OCI-M2 (cell line): ENCODE measurements around the gene GP9.
"Not testable (repeated sequence)": the region's sequence is repeated elsewhere in the genome, so short reads cannot be mapped to it uniquely, and the experiment has no call there.

Experiments used
- DNase-seq: peaks from one replicate; lab custom pipeline; 2025; ENCODE audit not compliant: unreplicated experiment; lab: John Stamatoyannopoulos, UW

GP9 gene

DNA sequence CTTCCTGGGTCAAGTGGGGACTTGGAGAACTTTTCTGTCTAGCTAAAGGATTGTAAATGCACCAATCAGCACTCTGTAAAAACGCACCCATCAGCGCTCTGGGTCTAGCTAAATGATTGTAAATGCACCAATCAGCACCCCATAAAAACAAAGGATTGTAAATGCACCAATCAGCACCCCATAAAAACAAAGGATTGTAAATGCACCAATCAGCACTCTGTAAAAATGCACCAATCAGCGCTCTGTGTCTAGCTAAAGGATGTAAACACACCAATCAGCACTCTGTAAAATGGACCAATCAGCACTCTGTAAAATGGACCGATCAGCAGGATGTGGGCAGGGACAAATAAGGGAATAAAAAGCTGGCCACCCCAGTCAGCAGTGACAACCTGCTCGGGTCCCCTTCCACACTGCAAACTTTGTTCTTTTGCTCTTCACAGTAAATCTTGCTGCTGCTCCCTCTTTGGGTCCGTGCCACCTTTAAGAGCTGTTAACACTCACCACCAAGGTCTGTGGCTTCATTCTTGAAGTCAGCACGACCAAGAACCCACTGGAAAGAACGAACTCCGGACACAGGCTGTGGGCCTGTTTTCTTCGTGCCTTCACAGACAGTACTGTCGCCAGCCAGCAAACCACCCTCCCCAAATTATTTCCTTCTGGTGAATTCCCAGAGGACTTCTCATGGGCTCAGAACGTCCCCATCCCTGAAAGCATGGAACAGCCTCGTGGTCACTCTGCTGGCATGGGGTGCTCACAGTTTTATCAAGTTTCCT, 8.9 kb downstream of the GP9 start:
- DNase-seq: not testable (repeated sequence)

DNA sequence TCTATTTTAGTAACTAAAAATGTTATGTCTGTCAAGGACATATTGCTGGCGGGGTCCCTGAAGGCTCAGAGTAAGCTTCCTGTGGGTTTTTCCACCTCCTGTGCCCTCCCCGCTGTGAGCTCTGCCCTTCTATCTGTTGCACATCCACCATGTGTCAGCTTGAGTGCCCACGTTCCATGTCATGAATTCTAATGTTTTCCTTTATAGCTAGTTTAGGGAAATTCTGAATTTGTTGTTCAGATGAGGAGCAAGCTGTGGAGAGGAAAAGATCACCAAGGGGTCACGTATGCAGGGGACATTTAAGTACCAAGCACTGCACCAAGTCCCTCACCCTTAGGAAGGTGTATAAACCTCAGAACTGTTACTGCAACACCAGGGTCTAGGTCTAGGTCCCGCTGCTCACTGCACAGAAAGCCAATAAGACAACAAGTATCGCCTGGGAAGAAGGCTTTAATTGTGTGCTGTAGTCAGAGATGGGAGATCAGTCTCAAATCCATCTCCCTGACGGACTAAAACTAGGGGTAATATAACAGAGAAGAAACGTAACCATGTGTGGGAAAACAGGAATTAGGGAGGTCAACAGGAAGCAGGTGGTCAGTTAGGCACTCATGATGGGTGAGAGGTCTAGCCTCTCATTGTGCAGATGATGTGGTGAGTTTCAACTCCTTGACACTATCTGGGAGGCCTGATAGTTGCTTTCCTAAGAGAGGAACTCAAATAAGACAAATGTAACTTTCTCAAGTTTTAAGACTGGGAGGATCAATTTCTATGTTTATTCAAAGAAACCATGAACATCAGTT, 9.7 kb downstream of the GP9 start:
- DNase-seq: no peak

DNA sequence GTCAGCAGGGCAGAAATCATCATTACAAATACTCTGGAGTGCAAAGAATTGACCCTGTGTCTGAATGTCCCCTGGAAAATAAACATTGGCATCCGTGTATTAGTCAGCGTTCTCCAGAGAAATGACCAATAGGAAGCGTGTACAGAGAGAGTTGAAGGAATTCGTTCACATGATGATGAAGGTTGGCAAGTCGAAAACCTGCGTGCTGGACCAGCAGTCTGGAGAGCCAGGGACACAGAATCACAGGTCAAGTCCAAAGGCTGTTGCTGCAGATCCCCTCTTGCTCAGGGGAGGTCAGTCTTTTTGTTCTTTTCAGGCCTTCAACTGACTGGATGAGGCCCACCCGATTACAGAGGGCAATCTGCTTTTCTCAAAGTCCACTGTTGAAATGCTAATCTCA, 16.6 kb downstream of the GP9 start:
- DNase-seq: no peak

DNA sequence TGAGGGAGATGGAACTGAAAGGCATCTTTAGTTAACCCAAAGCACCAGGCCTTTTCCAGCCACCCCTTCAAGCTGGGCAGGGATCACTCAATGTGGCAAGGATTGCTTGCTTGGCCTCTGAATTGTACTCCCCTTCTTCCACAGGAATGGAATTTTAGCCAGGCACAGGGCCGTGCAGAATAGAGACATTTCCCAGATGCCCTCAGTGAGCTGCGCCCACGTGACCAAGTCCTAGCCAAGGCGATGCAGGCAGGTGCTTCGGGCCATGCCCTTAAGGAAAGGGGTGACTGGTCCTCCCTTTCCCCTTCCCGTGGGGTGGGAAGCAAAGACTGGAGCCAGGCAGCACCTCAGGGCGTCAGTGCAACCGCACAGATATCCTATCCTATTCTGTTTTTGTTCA, 17.9 kb downstream of the GP9 start:
- no peak for DNase-seq

DNA sequence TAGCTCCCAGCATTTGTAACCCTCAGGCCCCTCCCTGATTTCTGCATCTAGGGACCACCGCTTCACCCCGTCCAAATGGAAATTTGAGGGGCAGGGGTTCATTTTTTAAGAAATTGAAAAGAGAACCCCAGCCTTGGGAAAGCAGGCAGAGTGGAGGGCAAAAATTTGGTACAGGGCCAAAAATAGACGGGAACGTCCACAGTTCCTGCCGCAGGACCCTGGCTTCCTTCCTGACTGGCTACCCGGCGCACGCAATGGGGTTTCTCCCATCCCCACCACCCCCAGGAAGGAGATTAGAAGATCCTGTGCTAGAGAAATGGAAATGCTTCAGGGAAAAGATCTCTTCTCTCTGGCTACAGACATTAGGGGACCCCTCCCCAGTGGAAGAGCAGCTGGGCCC, 20.9 kb downstream of the GP9 start:
- DNase-seq: no peak

DNA sequence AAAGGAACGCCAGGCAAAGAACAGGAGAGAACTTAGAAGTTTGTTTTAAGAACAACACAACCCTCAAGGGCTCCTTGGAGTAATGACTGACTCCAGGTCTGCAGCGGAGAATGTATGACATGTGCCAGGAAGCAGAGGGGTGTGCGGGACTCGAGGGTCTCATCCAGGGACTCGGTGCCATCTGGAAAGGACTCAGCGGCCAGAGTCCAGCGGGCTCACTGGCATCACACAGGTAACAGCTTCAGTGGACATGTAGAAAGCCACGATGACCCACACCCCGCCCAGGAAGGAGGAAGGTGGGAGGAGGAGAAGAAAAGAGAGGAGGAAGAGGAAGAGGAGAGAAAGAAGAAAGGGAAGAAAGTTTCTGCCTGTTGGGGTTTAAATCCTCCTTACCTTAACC, 21.4 kb downstream of the GP9 start:
- DNase-seq: no peak

DNA sequence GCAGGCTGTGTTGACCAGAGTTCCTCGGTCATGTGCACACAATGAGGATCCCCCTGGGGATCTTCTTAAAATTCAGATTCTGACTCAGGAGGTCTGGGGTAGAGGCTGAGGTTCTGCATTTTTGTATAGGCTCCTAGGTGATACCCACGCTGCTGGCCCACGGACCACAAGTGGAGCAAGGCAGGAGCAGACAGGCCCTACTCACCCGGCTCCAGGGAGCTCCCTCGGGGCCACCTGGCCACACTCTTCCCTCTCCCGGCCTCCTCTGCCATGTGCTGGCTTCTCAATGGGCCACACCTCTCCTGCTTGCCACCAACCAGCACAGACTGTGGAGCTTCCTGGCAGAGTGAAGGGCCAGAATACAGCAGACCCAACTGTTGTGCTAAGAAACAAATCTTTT, 23.9 kb downstream of the GP9 start:
- no peak for DNase-seq

DNA sequence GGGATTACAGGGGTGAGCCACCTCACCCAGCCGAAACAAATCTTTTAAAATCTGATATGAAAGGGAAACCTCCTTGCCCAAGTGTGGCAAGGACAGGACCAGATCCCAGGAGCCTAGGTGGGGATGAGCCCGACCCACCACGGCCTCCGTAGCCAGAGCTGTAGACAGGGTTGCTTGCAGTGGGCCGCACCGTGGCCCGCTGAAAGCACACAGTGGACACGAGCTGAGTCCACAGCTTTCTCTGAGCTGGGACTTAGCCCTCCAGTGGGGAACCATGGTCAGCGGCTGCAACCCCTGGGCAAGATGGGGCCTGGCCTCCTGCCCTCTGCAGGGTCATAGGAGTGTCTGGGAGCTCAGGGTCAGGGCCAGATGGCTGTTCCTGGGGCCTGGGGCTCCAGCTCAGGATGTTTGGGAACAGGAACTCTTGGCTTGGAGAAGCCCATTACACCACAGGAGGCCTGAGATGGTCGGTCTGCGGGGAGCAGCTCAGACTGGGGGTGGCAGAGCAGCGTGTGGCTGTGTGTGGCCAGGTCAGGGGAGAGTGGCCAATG, 24.7 kb downstream of the GP9 start:
- DNase-seq: no peak

DNA sequence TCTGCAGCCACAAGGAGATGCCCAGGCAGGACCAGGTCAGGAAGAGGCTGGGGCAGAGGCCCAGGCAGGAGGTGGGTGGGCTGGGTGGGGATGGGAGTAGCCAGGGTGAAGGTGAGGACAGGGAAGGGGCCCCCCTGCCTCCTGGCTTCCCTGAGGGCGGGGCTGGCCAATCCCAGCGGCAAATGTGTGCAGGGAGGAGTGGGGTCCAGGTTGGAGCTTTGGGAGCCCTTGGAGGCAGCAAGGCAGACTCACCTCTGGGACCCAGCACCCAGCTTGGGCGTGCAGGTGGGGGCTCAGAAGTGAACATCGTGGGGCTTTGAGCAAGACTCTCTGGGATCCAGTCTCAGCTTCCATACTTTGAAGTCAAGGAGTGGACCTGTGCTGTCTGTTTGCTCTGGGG, 25.2 kb downstream of the GP9 start:
- DNase-seq: no peak

DNA sequence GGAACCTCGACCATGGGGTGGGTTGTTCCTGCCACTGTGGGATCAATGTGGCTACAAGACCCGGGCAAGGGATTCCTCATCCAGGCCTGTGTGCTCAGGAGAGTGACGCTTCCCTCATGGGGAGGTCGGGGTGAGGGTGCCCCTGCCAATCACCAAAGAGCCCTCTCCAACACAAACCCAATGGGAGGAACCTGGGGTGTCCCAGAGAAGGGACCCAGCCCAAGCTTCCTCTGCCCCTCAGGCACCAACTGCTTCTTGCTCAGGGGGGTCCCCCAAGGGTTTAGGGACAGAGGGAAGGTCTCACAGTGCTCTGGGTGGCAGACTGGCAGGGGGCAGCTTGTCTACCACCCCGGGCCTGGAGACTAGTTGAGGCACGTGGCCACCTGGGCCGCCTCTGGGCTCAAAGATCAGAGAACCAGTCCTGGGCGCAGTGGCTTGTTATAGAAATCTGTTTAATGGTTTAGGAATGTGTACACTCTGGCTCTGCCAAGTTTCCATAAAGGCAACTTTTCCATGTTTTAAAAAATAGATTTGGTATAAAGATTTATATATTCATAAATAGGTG, 26.6 kb downstream of the GP9 start:
- DNase-seq: no peak

DNA sequence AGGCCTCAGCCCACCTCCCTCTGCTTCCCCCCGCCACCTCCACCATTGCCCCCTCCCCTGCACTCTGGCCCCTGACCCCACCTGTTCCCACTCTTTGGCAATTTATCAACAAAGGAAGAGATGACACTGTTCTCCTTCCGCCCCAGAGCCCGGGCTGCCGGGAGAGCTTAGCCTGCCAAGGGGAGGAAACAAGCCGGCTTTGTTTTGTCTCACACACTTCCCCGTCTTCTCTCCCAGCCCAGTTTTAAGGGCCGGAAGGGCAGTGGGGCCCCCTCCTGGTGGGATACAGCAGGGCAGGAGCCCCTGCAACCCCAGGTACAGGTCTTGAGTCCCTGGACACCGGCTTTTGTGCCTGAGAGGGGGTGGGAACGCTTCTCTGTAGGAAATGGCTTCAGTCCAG, 27.3 kb downstream of the GP9 start:
- DNase-seq: not testable (repeated sequence)

DNA sequence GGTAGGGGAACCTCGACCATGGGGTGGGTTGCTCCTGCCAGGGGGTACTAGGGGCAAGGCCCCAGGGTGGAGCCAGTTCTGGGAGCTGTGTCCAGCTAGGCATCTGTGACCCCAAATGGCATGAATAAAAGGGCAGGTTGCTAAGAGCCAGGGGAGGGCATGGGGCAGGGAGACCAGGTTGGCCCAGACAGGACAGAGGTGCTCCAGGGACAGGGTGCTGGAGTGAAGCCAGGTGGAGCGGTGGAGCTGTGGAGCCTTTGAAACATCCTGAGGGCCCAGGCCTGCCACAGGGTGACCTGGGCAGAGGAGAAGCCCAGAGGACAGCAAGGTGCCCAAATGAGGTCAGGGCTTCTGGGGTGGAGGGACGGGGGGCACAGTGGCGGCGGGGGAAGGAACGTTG, 27.7 kb downstream of the GP9 start:
- not testable (repeated sequence) for DNase-seq

DNA sequence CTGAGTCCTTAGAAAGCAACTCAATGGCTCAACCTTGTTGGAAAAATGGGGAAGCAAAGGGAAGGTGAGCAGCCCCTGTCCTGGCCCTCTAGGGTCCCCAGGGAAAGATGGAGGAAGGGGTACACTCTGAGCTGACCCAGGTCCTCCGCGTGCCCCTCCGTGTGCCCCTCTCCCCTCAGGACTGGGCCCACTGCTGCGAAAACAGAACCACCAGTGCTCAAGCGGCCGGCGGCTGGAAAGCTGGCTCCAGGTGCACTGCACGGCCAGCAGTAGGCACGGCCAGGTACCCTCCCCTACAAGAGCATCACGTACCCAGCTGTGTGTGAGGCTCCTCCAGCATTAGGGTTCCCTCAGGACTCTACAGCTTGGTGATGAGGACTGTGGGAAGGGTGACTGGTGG, 34.7 kb downstream of the GP9 start:
- no peak for DNase-seq

DNA sequence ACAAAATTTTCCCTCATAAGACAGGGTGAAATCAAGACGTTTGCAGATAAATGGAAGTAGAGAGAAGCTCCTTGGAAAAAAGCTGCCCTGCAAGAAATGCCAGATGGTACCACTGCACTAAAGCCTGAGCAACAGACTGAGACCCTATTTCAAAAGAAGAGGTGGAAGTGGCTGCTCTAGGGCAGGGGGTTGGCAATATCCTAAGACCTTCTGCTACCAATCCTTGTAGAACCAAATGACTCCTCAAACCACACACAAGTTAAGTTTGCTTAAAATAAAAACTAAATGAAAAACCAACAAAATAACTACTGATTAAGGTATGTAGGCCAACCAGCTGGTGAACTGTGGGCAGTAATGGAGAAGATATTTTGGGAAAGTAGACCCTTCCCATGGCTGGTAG, 39.7 kb downstream of the GP9 start:
- no peak for DNase-seq

DNA sequence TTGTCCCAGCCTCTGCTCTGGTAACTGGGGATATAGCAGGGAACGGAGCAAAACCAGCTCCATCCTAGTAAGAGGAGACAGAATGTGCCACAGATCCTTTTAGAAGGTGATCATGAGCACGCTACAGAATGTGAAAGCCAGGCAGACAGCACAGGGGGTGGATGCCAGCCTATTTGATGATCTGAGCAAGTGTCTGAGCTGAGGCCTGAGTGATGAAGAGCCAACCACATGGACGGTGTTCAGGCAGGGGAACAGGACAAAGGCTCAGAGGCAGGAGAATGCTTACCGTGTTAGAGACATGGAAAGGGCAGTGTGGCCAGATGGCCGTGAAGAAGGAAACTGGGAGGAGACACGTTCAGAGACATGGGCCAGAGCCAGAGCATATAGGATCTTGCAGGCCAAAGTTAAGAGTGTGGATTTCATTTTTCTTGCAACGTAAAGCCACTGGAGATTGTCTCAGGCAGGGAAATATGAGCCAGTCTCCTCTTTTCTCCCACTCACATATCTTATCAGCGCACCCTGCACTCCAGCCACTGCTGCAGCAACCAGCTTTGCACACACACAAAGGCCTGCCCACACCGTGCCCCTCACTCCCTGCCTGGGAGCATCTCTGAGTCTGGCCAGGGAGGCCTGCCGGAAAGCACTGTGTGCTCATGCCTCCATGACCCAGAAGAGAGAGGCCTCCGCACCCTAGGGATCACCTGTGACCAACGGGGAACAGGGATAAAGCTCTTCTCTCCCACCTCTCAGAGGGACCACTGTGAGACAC, 41.0 kb downstream of the GP9 start:
- no peak for DNase-seq

DNA sequence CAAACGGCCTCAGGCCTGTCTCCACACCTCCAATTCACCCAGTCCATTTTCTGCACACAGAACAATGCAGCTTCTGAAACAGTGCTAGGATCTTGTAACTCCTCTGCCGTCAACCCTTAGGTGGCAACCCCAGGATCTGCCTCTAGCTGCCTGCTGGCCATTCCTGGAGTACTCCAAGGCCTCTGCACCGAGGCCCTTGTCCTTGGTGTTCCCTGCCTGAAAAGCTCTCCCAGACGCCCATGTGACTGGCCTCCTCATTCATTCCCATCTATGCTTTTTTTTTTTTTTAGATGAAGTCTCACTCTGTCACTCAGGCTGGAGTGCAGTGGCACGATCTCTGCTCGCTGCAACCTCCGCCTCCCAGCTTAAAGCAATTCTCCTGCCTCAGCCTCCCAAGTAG, 42.7 kb downstream of the GP9 start:
- no peak for DNase-seq

DNA sequence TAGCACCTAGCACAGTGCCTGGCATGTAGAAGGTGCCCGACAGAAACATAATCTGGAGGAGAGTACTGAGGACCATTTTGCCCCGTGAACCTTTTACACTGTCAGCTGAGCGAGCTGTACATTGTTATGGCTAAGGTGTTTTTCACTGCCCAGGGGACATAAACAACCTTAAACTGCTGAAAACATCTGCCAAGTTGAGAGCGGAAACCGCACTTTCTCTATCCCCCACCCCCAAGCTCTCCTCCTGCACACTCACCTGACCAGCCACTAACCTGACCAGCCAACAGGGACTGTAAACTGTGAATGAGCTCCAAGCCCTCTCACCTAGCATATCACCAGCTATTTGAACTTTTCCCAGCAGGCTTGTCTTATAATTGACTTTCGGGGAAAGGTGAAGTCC, 43.5 kb downstream of the GP9 start:
- no peak for DNase-seq

DNA sequence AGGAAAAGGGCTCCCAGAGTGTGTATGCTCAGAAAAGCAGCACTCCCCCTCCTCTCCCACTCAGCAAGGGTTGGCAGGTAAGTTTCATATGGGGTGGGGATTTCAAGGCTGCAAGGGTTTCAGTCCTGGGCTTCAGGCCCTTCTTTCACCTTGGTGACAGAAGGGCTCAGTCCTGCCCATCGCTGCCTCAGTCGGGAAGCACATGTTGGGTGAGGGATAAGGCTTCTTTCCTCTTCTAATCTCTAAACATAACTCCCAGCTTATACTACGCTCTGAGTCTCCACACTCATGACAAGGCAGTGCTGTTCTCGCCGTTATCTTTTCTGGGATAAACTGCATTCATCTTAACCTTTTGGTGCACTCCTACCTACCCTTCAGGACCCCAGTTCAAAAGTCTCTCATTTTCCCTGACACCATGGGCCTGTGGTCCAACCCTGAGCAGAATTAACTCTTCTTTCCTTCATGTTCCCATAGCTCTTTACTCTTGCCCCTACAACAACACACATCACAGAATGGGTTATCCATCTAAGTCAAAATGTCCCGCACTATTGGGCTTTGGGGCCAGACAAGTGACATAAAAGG, 44.0 kb downstream of the GP9 start:
- no peak for DNase-seq

DNA sequence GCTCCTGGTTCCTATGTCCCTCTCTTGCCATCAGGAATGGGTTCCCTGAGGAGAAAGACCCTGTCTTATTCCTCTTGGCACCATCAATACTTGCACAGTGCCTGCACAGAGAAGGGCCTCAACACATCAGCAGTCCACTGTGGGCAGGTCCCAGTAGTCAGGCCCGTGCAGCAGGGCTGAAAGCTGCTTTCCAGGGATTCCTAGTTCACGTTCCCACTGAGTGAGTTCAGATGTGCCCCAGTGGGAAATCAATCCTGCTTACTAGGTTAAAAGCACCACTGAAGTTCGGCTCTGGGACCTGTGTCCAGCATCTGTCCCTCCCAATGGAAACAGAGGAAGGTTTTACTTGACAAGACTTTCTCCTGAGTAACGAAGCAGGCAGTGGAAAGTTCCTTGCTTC, 45.3 kb downstream of the GP9 start:
- DNase-seq: no peak

DNA sequence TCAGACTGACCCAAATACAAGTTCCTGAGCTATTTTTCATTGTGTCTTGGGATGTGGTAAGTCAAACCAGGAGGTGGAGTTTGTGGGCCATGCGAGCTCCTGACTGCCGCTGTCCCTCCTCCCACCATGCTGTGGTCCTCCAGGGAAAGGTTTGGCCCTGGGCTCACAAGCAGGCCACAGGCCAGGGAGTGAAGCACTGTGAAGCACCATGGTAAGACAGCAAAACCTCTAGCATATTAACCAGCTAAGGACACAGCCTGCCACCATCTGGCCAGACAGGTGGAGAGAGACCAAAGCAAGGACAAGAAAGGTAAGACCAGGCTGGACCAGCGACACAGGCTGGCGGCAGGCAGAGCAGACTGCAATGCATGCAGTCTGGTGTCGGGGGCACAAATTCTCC, 45.7 kb downstream of the GP9 start:
- DNase-seq: no peak
